Tibial nerve (tissue), 4 donors: ENCODE measurements around the gene MTMR3. TPM values are rescaled to one million over a fixed set of nuclear protein-coding genes. Genes with fewer than 3 reads are reported as not detected.

Experiments
- DNase-seq, 2 donors: peaks; one replicate each; pipeline ENCODE4 v3.0.0-alpha.2; 2019; ENCODE audit warnings: low spot score in 2 of 2
- H3K27ac ChIP-seq, 4 donors: fragments of 200-600 bp; sonication (generic) in 3 of 4; one replicate each; pipeline ENCODE4 v1.5.1; 2017 to 2019; ENCODE audit warnings: mild to moderate bottlenecking in 1 of 4
- H3K27me3 ChIP-seq, 2 donors: fragments of 200-600 bp; sonication (generic) in 1 of 2; one replicate each; pipeline versions ENCODE4 v1.5.1 to v1.6.0; 2017 to 2019
- H3K36me3 ChIP-seq, 3 donors: fragments of 200-600 bp; sonication (generic); one replicate each; pipeline ENCODE4 v1.5.1; 2018 to 2019
- H3K4me1 ChIP-seq, 4 donors: fragments of 200-600 bp; sonication (generic) in 3 of 4; one replicate each; pipeline ENCODE4 v1.5.1; 2017 to 2019
- H3K4me3 ChIP-seq, 4 donors: fragments of 200-600 bp; sonication (generic) in 3 of 4; one replicate each; pipeline ENCODE4 v1.5.1; 2017 to 2019; ENCODE audit warnings: mild to moderate bottlenecking in 1 of 4, moderate library complexity in 1 of 4
- H3K9me3 ChIP-seq, 4 donors: fragments of 200-600 bp; sonication (generic) in 3 of 4; one replicate each; pipeline ENCODE4 v1.5.1; 2017 to 2019
- CTCF ChIP-seq, 5 experiments: fragments of 200-600 bp in 3 of 5; fragments of 450-650 bp in 2 of 5; sonication (generic) in 3 of 5; IDR thresholded peaks; one replicate each; pipeline ENCODE4 v1.5.1; 2016 to 2019; ENCODE audit warnings: antibody characterized with exemption in 5 of 5, mild to moderate bottlenecking in 3 of 5, moderate library complexity in 2 of 5
- EP300 ChIP-seq, 2 donors: sonication (generic); formaldehyde crosslinking; IDR thresholded peaks; one replicate each; pipeline ENCODE4 v1.6.1; 2017; ENCODE audit warnings: antibody characterized with exemption in 2 of 2, mild to moderate bottlenecking in 1 of 2
- POLR2A ChIP-seq, 2 donors: fragments of 450-650 bp; IDR thresholded peaks; one replicate each; pipeline ENCODE4 v1.6.1; 2017; ENCODE audit warnings: antibody characterized with exemption in 2 of 2, mild to moderate bottlenecking in 2 of 2, moderate library complexity in 2 of 2
- WGBS, 2 donors: methylation state at CpG; one replicate each; pipeline ENCODE4 v1.1.5; 2018; 5-methylcytosine and 5-hydroxymethylcytosine counted together
- total RNA-seq, 4 donors: library from RNA; depleted of rRNA; stranded (reverse); fragments of >200 nt; gene quantifications; one replicate each; pipeline ENCODE4 v1.1.0, GENCODE V29; 2016

MTMR3 gene
- total RNA-seq, 4 donors from 2014 or later, result 56.1 to 91.2 (median 74.5) TPM

GRCh38 chr22:30073743-30074142 lies 190.8 kb downstream of the MTMR3 start:
- Histone ChIP-seq H3K4me1 (no peaks in the 10 kb centered on the region), H3K36me3 (no peaks in the 10 kb centered on the region), H3K27me3 (no peaks in the 10 kb centered on the region), H3K9me3 (no peaks in the 10 kb centered on the region), H3K4me3 (no peak overlapping the region), H3K27ac (no peak overlapping the region)
- no peak for DNase-seq
- TF ChIP-seq POLR2A (IDR thresholded peaks at IDR 0.05) (no peak), EP300 (IDR thresholded peaks at IDR 0.05) (no peak), CTCF (IDR thresholded peaks at IDR 0.05) (no peak)
- 64 to 69% methylated on average over 2 of the region's 2 CpGs for WGBS, 2 donors

GRCh38 chr22:30074147-30074546 lies 191.2 kb downstream of the MTMR3 start:
- TF ChIP-seq CTCF (IDR thresholded peaks at IDR 0.05) (no peak), EP300 (IDR thresholded peaks at IDR 0.05) (no peak), POLR2A (IDR thresholded peaks at IDR 0.05) (no peak)
- Histone ChIP-seq H3K27ac (no peak overlapping the region), H3K4me1 (no peaks in the 10 kb centered on the region), H3K4me3 (no peak overlapping the region), H3K9me3 (no peaks in the 10 kb centered on the region), H3K27me3 (no peaks in the 10 kb centered on the region), H3K36me3 (no peaks in the 10 kb centered on the region)
- no peak for DNase-seq
- 51 to 66% methylated on average over 3 of the region's 3 CpGs for WGBS, 2 donors

- H3K36me3 ChIP-seq, result no peaks in the 10 kb centered on the region
- WGBS, 2 donors, result 85 to 86% methylated on average over 3 of the region's 3 CpGs
- TF ChIP-seq CTCF (IDR thresholded peaks at IDR 0.05), result no peak
- H3K27me3 ChIP-seq, result peaks cover 0 to 6% of the 10 kb centered on the region in 2 donors
- no peak overlapping the region for H3K4me3 ChIP-seq
- no peaks in the 10 kb centered on the region for H3K9me3 ChIP-seq
- H3K4me1 ChIP-seq, result peaks cover 0 to under 1% (median 0%) of the 10 kb centered on the region in 4 donors
- no peak overlapping the region for H3K27ac ChIP-seq
- DNase-seq, result no peak
Observed at GRCh38 chr22:30074994-30075393, 192.0 kb downstream of the MTMR3 start.

- DNase-seq, result no peak
- peaks cover 0 to 4% (median 0%) of the 10 kb centered on the region in 4 donors for H3K4me1 ChIP-seq
- no peaks in the 10 kb centered on the region for H3K9me3 ChIP-seq
- WGBS, 2 donors, result 81 to 86% methylated on average over 3 of the region's 3 CpGs
- H3K27ac ChIP-seq, result no peak overlapping the region
- H3K27me3 ChIP-seq, result peaks cover 0 to 17% of the 10 kb centered on the region in 2 donors
- no peak overlapping the region for H3K4me3 ChIP-seq
- H3K36me3 ChIP-seq, result no peaks in the 10 kb centered on the region
- TF ChIP-seq EP300 (IDR thresholded peaks at IDR 0.05) (no peak), CTCF (IDR thresholded peaks at IDR 0.05) (no peak), POLR2A (IDR thresholded peaks at IDR 0.05) (no peak)
Observed at GRCh38 chr22:30077279-30077880, 194.4 kb downstream of the MTMR3 start.

- DNase-seq, result no peak
- H3K36me3 ChIP-seq, result no peaks in the 10 kb centered on the region
- H3K4me1 ChIP-seq, result peaks cover 0 to 4% (median 0%) of the 10 kb centered on the region in 4 donors
- H3K27ac ChIP-seq, result no peak overlapping the region
- no peak for TF ChIP-seq EP300 (IDR thresholded peaks at IDR 0.05)
- TF ChIP-seq CTCF (IDR thresholded peaks at IDR 0.05), result no peak
- TF ChIP-seq POLR2A (IDR thresholded peaks at IDR 0.05), result no peak
- peaks cover 0 to 17% of the 10 kb centered on the region in 2 donors for H3K27me3 ChIP-seq
- no peak overlapping the region for H3K4me3 ChIP-seq
- H3K9me3 ChIP-seq, result no peaks in the 10 kb centered on the region
- 58 to 69% methylated on average over 10 of the region's 10 CpGs for WGBS, 2 donors
Observed at GRCh38 chr22:30078320-30079311, 195.6 kb downstream of the MTMR3 start.
